OCI-LY3 (cell line): ENCODE data around the gene EIF4G3.

Source experiments
- EZH2phosphoT487 ChIP-seq: fragments of 200-600 bp; shearing (Covaris generic); IDR thresholded peaks from 2 replicates; pipeline ENCODE4 v1.6.1; 2018; ENCODE audit warnings: antibody characterized with exemption, mixed run types, low read depth
- TF ChIP-seq, protein P1 (sequence below): fragments of 200-600, 300-600 bp; sonication (generic); IDR thresholded peaks from 2 replicates; pipeline ENCODE4 v1.5.1; 2014; ENCODE audit warnings: antibody characterized with exemption, low read length, low read depth

DNA sequence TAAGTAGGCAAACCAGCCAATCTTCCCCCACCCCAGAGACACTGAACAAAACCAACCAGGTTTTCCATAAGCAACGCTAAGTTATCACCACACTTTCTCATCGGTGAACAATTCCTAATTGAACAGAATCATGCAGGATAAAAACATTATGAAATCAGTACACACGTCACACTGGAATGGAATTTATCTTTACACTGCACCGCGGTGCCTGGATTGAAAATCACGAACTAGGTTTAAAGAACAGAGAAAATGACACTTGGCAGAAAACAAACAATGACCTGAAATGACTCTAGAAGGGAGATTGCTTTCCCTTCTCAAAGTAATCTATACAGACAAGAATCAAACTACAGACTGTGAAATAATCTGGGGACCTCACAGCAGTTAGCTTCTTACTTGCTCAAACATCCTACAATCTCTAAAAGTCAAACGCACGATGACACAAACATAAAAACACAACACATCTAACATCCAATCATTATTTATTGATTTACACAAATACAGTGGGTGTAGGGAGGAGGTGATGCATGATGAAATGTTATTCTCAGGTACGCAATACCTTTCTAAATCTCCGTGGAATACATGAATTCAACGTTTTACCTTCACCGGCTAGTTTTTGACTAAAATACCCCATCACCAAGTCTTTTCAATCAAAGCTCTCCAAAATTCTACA, 1.9 kb downstream of the EIF4G3 start:
- TF ChIP-seq, protein P1, sequence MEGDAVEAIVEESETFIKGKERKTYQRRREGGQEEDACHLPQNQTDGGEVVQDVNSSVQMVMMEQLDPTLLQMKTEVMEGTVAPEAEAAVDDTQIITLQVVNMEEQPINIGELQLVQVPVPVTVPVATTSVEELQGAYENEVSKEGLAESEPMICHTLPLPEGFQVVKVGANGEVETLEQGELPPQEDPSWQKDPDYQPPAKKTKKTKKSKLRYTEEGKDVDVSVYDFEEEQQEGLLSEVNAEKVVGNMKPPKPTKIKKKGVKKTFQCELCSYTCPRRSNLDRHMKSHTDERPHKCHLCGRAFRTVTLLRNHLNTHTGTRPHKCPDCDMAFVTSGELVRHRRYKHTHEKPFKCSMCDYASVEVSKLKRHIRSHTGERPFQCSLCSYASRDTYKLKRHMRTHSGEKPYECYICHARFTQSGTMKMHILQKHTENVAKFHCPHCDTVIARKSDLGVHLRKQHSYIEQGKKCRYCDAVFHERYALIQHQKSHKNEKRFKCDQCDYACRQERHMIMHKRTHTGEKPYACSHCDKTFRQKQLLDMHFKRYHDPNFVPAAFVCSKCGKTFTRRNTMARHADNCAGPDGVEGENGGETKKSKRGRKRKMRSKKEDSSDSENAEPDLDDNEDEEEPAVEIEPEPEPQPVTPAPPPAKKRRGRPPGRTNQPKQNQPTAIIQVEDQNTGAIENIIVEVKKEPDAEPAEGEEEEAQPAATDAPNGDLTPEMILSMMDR = no peak
- no peak for TF ChIP-seq EZH2phosphoT487
